HG02798 (cell line): Measurements from ENCODE around the gene TCF12.

Experiments used
- ATAC-seq: cut with Tn5 transposase; IDR thresholded peaks from one replicate; pipeline ENCODE4 v1.9.1; 2021; ENCODE audit warnings: mild to moderate bottlenecking; ENCODE audit not compliant: unreplicated experiment, poor library complexity

The TCF12 gene

GRCh38 chr15:57305009-57305408, 386.6 kb downstream of the TCF12 start:
- ATAC-seq, result no peak

- ATAC-seq, result peak; percentile 76
These were observed 387.9 kb downstream of the TCF12 start for GRCh38 chr15:57306161-57306943.

GRCh38 chr15:57306944-57307411, 388.5 kb downstream of the TCF12 start:
- no peak for ATAC-seq

- no peak for ATAC-seq
These were observed 389.2 kb downstream of the TCF12 start for GRCh38 chr15:57307527-57308169.

- no peak for ATAC-seq
These were observed 389.7 kb downstream of the TCF12 start for GRCh38 chr15:57308170-57308545.

GRCh38 chr15:57309856-57310760, 391.7 kb downstream of the TCF12 start:
- no peak for ATAC-seq

GRCh38 chr15:57310876-57311275, 392.4 kb downstream of the TCF12 start:
- no peak for ATAC-seq

GRCh38 chr15:57312006-57312317, 393.5 kb downstream of the TCF12 start:
- ATAC-seq, result no peak

GRCh38 chr15:57312318-57313133, 394.1 kb downstream of the TCF12 start:
- ATAC-seq, result no peak

GRCh38 chr15:57313134-57313483, 394.7 kb downstream of the TCF12 start:
- no peak for ATAC-seq

- no peak for ATAC-seq
These were observed 395.8 kb downstream of the TCF12 start for GRCh38 chr15:57314221-57314620.

GRCh38 chr15:57316451-57316850, 398.0 kb downstream of the TCF12 start:
- ATAC-seq, result no peak

GRCh38 chr15:57319226-57319918, 400.9 kb downstream of the TCF12 start:
- ATAC-seq, result no peak

GRCh38 chr15:57319919-57320560, 401.6 kb downstream of the TCF12 start:
- ATAC-seq, result no peak

- no peak for ATAC-seq
These were observed 402.3 kb downstream of the TCF12 start for GRCh38 chr15:57320631-57321220.

GRCh38 chr15:57321485-57321884, 403.0 kb downstream of the TCF12 start:
- ATAC-seq, result no peak

GRCh38 chr15:57321973-57322601, 403.6 kb downstream of the TCF12 start:
- ATAC-seq, result no peak

GRCh38 chr15:57322602-57323250, 404.3 kb downstream of the TCF12 start:
- ATAC-seq, result no peak
